ENCODE results near the gene CLCNKB.

DNA sequence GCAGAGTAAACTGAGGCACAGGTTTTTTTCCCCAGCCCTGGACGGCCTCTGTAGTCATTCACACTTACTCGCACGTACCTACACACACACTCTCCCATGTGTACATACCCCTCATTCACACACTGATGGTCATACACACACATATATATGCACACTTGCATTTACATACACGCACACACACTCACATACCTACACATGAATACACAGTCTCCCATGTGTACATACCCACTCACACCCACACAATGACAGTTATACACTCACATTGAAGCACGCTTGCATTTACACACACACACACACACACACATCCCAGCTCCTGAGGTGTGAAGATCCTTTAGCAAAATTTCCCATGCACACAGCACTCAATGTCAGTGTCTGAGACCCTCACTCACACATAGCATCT lies 30.6 kb downstream of the CLCNKB start:
- TF ChIP-seq CTCF (IDR thresholded peaks at IDR 0.05) (no peak), EZH2 (IDR thresholded peaks at IDR 0.05) (no peak), EZH2phosphoT487 (IDR thresholded peaks at IDR 0.05) (no peak)
